K562 (cell line): ENCODE measurements around the gene TTLL3. TPM values are rescaled to one million over a fixed set of nuclear protein-coding genes. Genes with fewer than 3 reads are reported as not detected.
A peak's percentile ranks its signal among the peaks of the same experiment; 100 is the strongest.

Experiments
- ATF7 ChIP-seq: fragments of 450-650 bp; IDR thresholded peaks from 2 replicates; pipeline ENCODE4 v1.7.1; 2014; ENCODE audit warnings: mild to moderate bottlenecking, moderate library complexity
- CHD7 ChIP-seq: fragments of 200-600 bp; sonication (generic); IDR thresholded peaks from one replicate; pipeline ENCODE4 v1.6.1; 2012; ENCODE audit warnings: mild to moderate bottlenecking, low read depth, low read length, inconsistent platforms
- GTF2B ChIP-seq: IDR thresholded peaks from 2 replicates; pipeline ENCODE4 v1.6.1; 2011; ENCODE audit not compliant: insufficient read length; ENCODE audit errors: extremely low read depth
- GTF2E2 ChIP-seq: fragments of 200-800 bp; sonication (Bioruptor generic); IDR thresholded peaks from 2 replicates; pipeline ENCODE4 v1.6.1; 2016; ENCODE audit warnings: missing genetic modification characterization, missing compliant biosample characterization
- HNRNPK ChIP-seq: fragments of 200-400 bp; formaldehyde crosslinking; IDR thresholded peaks from one replicate; pipeline ENCODE4 v1.6.1; 2018; ENCODE audit warnings: mild to moderate bottlenecking, low read depth, low read length; ENCODE audit not compliant: poor library complexity, severe bottlenecking
- NCOA1 ChIP-seq: fragments of 450-650 bp; IDR thresholded peaks from 2 replicates; pipeline ENCODE4 v1.6.1; 2016; ENCODE audit warnings: low read depth
- SIN3A ChIP-seq, 2 experiments: fragments of 150-350 bp in 1 of 2; IDR thresholded peaks; 2 replicates each; pipeline ENCODE4 v1.6.1; 2011 to 2016; ENCODE audit warnings: borderline replicate concordance in 2 of 2, low read depth in 2 of 2, low read length in 2 of 2, mild to moderate bottlenecking in 2 of 2, moderate library complexity in 2 of 2; ENCODE audit not compliant: control insufficient read depth in 1 of 2
- SMARCC2 ChIP-seq: fragments of 450-650 bp; IDR thresholded peaks from 2 replicates; pipeline ENCODE4 v1.6.1; 2017; ENCODE audit warnings: antibody characterized with exemption, moderate library complexity, mild to moderate bottlenecking, low read depth
- SOX6 ChIP-seq: fragments of 450-650 bp; IDR thresholded peaks from 2 replicates; pipeline ENCODE4 v1.6.1; 2014; ENCODE audit warnings: mild to moderate bottlenecking
- ZNF253 ChIP-seq: fragments of 250-450 bp; sonication (Bioruptor Pico); conservative IDR thresholded peaks from 2 replicates; pipeline ENCODE4 v1.6.1; 2021; ENCODE audit warnings: mild to moderate bottlenecking
- ZNF408 ChIP-seq: fragments of 250-450 bp; sonication (Bioruptor Pico); IDR thresholded peaks from 2 replicates; pipeline ENCODE4 v1.4.0; 2020; ENCODE audit warnings: low read depth, mild to moderate bottlenecking, moderate library complexity
- ZNF644 ChIP-seq: fragments of 200-800 bp; sonication (Bioruptor generic); IDR thresholded peaks from 2 replicates; pipeline ENCODE4 v1.6.1; 2016; ENCODE audit warnings: low read depth, missing genetic modification characterization, missing compliant biosample characterization
- polyA plus RNA-seq, 8 experiments: library from polyadenylated mRNA; depleted of rRNA in 4 of 8; stranded (reverse) in 5 of 8; unstranded in 3 of 8; fragments of >200 nt; fragmentation: Nextera tagmentation in 2 of 8; fragmentation: Illumina TruSeq in 1 of 8; extraction: Ambion mirVana in 2 of 8; extraction: Trizol in 1 of 8; gene quantifications; 2 replicates each; pipeline versions ENCODE4 v1.2.1 to v1.2.3, GENCODE V29; 2011 to 2014; ENCODE audit warnings: inconsistent platforms in 1 of 8, missing spikeins in 1 of 8
- total RNA-seq, 7 experiments: library from RNA; depleted of rRNA in 6 of 7; stranded (reverse); fragments of >200 nt in 6 of 7; fragmentation: Illumina TruSeq in 2 of 7; extraction: Trizol in 2 of 7; gene quantifications; 2 replicates each; pipeline versions ENCODE4 v1.2.1 to v1.2.3, GENCODE V29; 2011 to 2021; ENCODE audit warnings: low replicate concordance in 1 of 7
- TF ChIP-seq, protein P1 (sequence below): fragments of 250-450 bp; sonication (Bioruptor Pico); IDR thresholded peaks from 2 replicates; pipeline ENCODE4 v1.9.0; 2021; ENCODE audit warnings: mild to moderate bottlenecking
- TF ChIP-seq, protein P2 (sequence below): fragments of 450-650 bp; formaldehyde crosslinking; conservative IDR thresholded peaks from 2 replicates; pipeline ENCODE4 v1.4.0; 2022; ENCODE audit warnings: mild to moderate bottlenecking, missing genetic modification characterization

Gene TTLL3
- total and polyA plus RNA-seq, 9 of the 15 experiments (the other 6 are each of a cell fraction or from before 2014, with no cell fraction given) = 8.9 to 106 (median 33.2) TPM

DNA sequence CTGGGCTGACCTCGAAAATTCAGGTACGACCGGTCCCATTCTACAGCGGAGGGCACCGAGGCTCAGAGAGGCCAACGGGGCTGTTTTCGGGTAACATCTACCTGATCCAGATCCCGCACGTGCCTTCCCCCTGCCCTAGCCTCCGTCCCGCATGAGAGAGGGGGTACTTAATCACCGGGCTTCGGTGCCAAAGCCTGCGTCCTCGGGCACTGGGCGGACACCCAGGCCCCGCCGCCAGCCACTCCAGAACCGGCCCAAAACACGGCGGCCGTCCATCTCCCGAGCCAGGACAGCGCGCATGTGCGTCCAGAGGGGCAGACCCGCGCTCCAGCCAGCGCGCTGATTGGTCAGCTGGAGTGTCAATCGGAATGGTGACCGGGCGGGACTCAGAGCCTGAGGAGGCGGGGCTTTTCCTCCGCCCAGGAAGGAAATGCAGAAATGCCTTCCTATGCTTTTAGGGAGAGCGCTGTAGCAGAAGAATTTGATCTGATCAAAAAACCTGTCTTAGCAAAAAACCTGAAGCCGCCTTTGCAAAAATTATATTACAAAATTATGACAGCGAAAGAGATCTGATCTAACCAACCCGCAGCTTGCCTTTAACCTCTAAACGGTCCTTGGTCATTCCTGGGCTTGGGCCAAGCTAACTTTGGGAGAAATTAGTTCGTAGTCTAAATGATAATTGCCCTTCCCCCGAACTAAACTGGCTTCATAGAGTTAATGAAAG, 33.8 kb downstream of the TTLL3 start, which contains the start of gene RPUSD3 (continued):
- TF ChIP-seq CHD7 (no peak), SIN3A (IDR thresholded peaks at IDR 0.05; ENCODE audit: borderline replicate concordance in 2 of 2, control insufficient read depth in 1 of 2, low read depth in 2 of 2, low read length in 2 of 2) (peak; percentile 54 to 66; a peak in 2 of 4 replicates), GTF2E2 (tag) (peak; percentile 79), HNRNPK (no peak), ZNF408 (CRISPR knock-in tag) (no peak), SMARCC2 (no peak), ATF7 (peak; percentile 53), SOX6 (no peak), GTF2B (no peak), ZNF644 (no peak), NCOA1 (no peak), ZNF253 (no peak)
- TF ChIP-seq, protein P1, sequence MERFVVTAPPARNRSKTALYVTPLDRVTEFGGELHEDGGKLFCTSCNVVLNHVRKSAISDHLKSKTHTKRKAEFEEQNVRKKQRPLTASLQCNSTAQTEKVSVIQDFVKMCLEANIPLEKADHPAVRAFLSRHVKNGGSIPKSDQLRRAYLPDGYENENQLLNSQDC (CRISPR knock-in tag) = no peak
- TF ChIP-seq, protein P2, sequence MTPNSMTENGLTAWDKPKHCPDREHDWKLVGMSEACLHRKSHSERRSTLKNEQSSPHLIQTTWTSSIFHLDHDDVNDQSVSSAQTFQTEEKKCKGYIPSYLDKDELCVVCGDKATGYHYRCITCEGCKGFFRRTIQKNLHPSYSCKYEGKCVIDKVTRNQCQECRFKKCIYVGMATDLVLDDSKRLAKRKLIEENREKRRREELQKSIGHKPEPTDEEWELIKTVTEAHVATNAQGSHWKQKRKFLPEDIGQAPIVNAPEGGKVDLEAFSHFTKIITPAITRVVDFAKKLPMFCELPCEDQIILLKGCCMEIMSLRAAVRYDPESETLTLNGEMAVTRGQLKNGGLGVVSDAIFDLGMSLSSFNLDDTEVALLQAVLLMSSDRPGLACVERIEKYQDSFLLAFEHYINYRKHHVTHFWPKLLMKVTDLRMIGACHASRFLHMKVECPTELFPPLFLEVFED (CRISPR knock-in tag) = no peak
